Epithelial cell of prostate (primary cell): ENCODE results near the gene NEO1.

Experiments
- DNase-seq: peaks from one replicate; pipeline ENCODE4 v3.0.0-alpha.2; 2011; ENCODE audit warnings: low read depth, low spot score
- H3K27ac ChIP-seq: fragments of 450-650 bp; 2 replicates; pipeline ENCODE4 v1.5.1; 2017; ENCODE audit warnings: mild to moderate bottlenecking

Gene NEO1

GRCh38 chr15:73322665-73323373 is 270.6 kb downstream of the NEO1 start:
- no peak for DNase-seq
- H3K27ac ChIP-seq = no peak overlapping the region

GRCh38 chr15:73323374-73323955 is 271.2 kb downstream of the NEO1 start:
- no peak overlapping the region for H3K27ac ChIP-seq
- no peak for DNase-seq

GRCh38 chr15:73323956-73324355 is 271.7 kb downstream of the NEO1 start:
- DNase-seq = no peak
- no peak overlapping the region for H3K27ac ChIP-seq

GRCh38 chr15:73324496-73325170 is 272.4 kb downstream of the NEO1 start:
- H3K27ac ChIP-seq = no peak overlapping the region
- DNase-seq = no peak

GRCh38 chr15:73325191-73325861 is 273.1 kb downstream of the NEO1 start:
- no peak for DNase-seq

GRCh38 chr15:73326157-73326556 is 273.9 kb downstream of the NEO1 start:
- no peak for DNase-seq
- H3K27ac ChIP-seq = no peak overlapping the region

More at GRCh38 chr15:73325191-73325861, 273.1 kb downstream of the NEO1 start:
- no peak overlapping the region for H3K27ac ChIP-seq

- H3K27ac ChIP-seq = no peak overlapping the region
- no peak for DNase-seq
These were observed 276.0 kb downstream of the NEO1 start for GRCh38 chr15:73328149-73328820.

- H3K27ac ChIP-seq = no peak overlapping the region
- no peak for DNase-seq
These were observed 276.7 kb downstream of the NEO1 start for GRCh38 chr15:73328981-73329380.

GRCh38 chr15:73329501-73330200 is 277.4 kb downstream of the NEO1 start:
- H3K27ac ChIP-seq = no peak overlapping the region
- DNase-seq = no peak

- H3K27ac ChIP-seq = no peak overlapping the region
- DNase-seq = no peak
These were observed 278.2 kb downstream of the NEO1 start for GRCh38 chr15:73330206-73331051.

GRCh38 chr15:73331501-73331900 is 279.2 kb downstream of the NEO1 start:
- H3K27ac ChIP-seq = no peak overlapping the region
- no peak for DNase-seq

GRCh38 chr15:73331991-73332925 is 280.0 kb downstream of the NEO1 start:
- DNase-seq = no peak
- no peak overlapping the region for H3K27ac ChIP-seq

GRCh38 chr15:73333001-73333400 is 280.7 kb downstream of the NEO1 start:
- H3K27ac ChIP-seq = no peak overlapping the region
- DNase-seq = no peak

GRCh38 chr15:73334086-73334485 is 281.8 kb downstream of the NEO1 start:
- no peak overlapping the region for H3K27ac ChIP-seq
- no peak for DNase-seq

GRCh38 chr15:73335026-73335425 is 282.8 kb downstream of the NEO1 start:
- no peak for DNase-seq
- no peak overlapping the region for H3K27ac ChIP-seq

- H3K27ac ChIP-seq = no peak overlapping the region
- no peak for DNase-seq
These were observed 283.2 kb downstream of the NEO1 start for GRCh38 chr15:73335471-73335870.

GRCh38 chr15:73336756-73337155 is 284.5 kb downstream of the NEO1 start:
- no peak for DNase-seq
- H3K27ac ChIP-seq = no peak overlapping the region

- no peak for DNase-seq
- no peak overlapping the region for H3K27ac ChIP-seq
These were observed 284.9 kb downstream of the NEO1 start for GRCh38 chr15:73337187-73337586.
